GM15510 (cell line): ENCODE data around the gene PHPT1.

Source experiments
- POLR2A ChIP-seq: IDR thresholded peaks from 3 replicates; pipeline ENCODE4 v1.6.1; 2011; ENCODE audit warnings: borderline replicate concordance; ENCODE audit not compliant: insufficient read length; ENCODE audit errors: extremely low read depth

The PHPT1 gene

DNA sequence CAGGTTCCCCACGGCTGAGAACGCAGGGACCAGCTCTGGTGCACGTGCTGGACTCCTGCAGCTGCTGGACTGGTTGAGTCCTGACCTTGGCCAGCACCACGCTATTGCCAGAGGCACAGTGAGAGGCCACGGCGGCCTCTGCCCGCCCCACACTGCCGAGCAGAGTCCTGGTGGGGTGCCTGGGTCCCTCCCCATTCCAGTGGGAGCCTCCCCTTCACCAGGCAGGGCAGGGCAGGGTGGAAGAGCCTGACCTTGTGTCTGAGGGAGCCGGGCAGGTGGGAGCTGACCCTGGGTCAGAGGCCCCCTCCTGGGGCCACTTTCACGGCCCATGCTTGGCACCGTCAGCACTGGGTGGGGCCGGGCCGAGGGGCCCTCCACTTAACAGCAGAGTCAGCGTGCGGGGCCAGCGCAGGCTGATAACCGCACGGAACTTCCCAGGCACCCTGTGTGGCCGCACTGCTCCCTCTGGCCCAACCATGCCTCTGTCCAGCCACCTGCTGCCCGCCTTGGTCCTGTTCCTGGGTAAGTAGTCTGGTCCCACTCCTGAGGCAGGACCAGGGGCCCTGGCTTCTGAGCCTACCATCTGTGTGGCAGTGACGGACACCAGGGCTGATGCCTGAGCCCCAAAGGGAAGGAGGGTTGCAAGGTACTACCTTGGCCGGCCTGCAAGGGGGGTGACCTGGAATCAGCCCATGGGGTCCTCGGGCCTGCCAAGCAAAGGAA is 2.9 kb downstream of the PHPT1 start, which contains the start of gene MAMDC4:
MAMDC4 (plus strand) TSS at position 406 of the 723 bp plus-strand sequence; CDS start at position 477, 71 bp downstream.
- no peak for TF ChIP-seq POLR2A

DNA sequence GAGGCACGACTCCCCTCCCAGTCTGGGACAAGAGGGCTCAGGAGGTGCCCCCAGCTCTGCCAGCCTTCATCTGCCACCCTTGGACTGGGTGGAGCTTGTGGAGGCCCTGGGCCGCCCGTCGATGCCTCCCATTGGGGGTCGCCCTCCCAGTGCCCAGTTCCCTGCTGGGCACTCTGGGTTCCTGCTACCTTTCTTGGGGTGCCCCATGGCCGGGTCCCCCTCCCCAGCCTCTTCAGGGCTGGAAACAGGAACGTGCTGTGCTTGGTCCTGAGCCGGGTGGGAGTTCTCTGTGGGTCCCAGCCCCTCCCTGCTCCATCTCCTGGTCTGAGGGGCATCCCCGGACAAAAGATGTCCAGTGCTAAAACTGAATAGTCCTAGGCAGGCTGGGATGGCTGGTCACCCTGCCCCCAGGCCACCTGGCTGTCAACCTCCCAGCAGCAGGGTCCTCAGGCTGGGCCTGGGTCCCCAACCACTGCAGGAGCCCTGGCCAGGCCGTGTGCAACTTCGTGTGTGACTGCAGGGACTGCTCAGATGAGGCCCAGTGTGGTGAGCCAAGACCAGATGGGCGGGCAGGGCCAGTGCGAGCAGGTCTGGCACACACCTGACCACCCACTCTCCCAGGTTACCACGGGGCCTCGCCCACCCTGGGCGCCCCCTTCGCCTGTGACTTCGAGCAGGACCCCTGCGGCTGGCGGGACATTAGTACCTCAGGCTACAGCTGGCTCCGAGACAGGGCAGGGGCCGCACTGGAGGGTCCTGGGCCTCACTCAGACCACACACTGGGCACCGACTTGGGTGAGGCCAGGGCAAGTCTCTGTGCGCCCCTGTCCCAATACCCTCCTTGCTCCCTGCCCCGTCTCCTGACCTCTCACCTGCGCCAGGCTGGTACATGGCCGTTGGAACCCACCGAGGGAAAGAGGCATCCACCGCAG is 3.7 kb downstream of the PHPT1 start:
- no peak for TF ChIP-seq POLR2A

DNA sequence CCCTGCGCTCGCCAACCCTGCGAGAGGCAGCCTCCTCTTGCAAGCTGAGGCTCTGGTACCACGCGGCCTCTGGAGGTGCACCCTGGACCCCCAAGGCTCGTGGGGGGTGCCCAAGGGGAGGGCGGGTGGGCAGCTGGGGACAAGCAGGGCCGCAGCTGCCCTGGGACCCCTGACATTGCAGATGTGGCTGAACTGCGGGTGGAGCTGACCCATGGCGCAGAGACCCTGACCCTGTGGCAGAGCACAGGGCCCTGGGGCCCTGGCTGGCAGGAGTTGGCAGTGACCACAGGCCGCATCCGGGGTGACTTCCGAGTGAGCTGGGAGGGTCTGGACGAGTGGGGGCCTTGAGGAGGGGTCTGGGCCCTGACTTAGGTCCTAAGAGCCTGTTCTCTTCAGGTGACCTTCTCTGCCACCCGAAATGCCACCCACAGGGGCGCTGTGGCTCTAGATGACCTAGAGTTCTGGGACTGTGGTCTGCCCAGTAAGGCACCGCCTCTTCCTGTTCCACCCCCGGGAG is 4.4 kb downstream of the PHPT1 start:
- TF ChIP-seq POLR2A = no peak

DNA sequence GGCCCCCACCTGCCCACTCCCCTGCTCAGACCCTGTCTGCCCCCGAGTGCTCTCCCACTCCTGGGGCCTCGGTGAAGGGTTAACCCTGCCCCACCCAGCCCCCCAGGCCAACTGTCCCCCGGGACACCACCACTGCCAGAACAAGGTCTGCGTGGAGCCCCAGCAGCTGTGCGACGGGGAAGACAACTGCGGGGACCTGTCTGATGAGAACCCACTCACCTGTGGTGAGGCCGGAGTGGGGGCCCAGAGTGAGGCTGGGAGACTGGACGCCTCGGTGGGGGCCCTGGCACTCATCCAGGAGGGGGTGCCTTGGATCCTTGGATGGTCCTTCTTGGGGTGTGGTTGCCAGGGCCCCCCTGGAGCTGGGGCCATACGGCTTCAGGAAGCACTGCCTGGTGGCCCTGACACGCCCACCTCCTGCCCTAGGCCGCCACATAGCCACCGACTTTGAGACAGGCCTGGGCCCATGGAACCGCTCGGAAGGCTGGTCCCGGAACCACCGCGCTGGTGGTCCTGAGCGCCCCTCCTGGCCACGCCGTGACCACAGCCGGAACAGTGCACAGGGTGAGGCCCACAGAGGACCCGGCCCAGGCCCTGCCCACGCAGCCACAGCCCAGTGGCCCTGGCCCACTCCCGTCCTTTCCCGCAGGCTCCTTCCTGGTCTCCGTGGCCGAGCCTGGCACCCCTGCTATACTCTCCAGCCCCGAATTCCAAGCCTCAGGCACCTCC is 5.1 kb downstream of the PHPT1 start:
- TF ChIP-seq POLR2A = no peak

DNA sequence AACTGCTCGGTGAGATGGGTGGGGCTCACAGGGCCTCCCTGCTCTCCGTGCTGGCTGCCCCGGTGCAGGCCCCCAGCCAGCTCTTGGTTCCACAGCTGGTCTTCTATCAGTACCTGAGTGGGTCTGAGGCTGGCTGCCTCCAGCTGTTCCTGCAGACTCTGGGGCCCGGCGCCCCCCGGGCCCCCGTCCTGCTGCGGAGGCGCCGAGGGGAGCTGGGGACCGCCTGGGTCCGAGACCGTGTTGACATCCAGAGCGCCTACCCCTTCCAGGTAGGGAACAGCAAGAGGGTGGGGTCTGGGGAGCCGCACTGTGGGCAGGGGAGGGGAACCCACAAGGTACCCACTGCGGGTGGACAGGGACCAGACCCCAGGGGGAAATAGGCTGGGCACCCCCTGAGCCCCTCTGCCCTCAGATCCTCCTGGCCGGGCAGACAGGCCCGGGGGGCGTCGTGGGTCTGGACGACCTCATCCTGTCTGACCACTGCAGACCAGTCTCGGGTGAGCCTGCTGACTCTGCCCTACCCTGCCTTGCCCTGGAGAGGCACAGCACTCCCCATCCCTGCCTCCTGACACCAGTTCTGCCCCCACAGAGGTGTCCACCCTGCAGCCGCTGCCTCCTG is 5.7 kb downstream of the PHPT1 start:
- TF ChIP-seq POLR2A = no peak

DNA sequence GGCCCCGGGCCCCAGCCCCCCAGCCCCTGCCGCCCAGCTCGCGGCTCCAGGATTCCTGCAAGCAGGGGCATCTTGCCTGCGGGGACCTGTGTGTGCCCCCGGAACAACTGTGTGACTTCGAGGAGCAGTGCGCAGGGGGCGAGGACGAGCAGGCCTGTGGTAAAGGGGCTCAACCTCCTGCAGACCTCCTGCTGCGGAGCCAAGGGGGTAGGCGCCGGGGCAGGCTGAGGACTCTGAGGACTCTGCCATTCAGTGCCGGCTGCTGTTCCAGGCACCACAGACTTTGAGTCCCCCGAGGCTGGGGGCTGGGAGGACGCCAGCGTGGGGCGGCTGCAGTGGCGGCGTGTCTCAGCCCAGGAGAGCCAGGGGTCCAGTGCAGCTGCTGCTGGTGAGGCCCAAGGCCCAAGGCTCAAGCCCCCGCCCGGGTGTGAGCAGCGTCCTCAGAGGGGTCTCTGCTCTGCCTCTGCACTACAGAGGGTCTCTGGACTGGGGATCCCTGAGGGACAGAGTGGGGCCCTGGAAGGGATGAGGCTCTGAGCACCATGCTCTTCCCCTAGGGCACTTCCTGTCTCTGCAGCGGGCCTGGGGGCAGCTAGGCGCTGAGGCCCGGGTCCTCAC is 6.4 kb downstream of the PHPT1 start:
- TF ChIP-seq POLR2A = no peak

DNA sequence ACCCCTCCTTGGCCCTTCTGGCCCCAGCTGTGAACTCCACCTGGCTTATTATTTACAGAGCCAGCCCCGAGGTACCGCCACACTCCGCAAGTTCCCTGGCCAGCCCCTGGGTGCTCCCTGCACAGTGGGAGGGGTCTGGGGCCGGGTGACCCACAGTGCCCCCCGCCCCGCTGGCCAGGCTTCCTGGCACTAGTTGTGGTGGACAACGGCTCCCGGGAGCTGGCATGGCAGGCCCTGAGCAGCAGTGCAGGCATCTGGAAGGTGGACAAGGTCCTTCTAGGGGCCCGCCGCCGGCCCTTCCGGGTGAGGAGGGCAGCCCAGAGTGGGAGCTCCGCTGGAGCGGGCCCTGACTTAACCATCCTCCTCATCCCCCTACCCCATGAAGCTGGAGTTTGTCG is 6.9 kb downstream of the PHPT1 start:
- TF ChIP-seq POLR2A = no peak

DNA sequence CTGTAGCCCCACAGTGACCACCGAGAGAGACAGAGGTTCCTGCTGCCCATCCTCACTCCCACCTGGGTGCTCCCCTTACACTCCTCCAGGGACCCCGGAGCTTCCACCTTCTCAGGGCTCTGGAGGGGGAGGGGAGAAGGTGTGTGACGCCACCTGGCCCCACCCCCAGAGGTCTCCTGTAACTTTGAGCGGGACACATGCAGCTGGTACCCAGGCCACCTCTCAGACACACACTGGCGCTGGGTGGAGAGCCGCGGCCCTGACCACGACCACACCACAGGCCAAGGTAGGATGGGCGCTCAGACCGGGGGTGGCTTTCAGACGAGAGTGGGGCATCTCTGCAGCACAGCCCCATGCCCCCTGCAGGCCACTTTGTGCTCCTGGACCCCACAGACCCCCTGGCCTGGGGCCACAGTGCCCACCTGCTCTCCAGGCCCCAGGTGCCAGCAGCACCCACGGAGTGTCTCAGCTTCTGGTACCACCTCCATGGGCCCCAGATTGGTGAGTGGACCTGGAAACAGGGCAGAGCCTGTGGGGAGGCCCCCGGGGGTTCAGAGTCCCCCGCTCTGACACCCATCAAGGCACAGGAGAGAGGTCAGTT is 7.4 kb downstream of the PHPT1 start:
- TF ChIP-seq POLR2A = no peak

DNA sequence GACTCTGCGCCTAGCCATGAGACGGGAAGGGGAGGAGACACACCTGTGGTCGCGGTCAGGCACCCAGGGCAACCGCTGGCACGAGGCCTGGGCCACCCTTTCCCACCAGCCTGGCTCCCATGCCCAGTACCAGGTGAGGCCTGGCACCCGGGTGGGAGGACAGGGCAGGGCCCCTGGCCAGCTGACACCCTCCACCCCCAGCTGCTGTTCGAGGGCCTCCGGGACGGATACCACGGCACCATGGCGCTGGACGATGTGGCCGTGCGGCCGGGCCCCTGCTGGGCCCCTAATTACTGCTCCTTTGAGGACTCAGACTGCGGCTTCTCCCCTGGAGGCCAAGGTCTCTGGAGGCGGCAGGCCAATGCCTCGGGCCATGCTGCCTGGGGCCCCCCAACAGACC is 8.0 kb downstream of the PHPT1 start:
- TF ChIP-seq POLR2A = no peak

DNA sequence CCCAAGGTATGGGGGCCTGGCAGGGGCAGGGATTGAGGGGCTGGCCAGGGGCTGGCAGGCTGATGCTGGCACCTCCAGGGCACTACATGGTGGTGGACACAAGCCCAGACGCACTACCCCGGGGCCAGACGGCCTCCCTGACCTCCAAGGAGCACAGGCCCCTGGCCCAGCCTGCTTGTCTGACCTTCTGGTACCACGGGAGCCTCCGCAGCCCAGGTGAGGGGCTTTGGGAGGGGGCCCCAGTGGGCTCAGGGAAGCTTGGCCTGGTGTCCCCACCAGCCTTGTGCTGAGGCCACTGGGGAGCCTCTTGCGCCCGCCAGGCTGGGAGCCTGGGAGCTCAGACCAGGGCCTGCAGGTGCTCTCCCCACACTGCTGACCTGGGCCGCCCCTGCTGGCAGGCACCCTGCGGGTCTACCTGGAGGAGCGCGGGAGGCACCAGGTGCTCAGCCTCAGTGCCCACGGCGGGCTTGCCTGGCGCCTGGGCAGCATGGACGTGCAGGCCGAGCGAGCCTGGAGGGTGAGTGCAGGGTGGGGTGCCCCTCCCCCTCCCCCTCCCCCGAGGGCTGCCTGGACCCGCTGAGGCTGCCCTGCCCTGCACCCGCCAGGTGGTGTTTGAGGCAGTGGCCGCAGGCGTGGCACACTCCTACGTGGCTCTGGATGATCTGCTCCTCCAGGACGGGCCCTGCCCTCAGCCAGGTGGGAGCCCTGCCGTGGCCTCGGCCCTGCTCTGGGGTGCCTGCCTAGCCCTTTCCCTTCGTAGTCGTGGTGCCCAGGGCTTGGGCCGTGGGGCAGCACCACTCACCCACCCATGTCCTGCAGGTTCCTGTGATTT is 8.6 kb downstream of the PHPT1 start:
- TF ChIP-seq POLR2A = peak; percentile 8

DNA sequence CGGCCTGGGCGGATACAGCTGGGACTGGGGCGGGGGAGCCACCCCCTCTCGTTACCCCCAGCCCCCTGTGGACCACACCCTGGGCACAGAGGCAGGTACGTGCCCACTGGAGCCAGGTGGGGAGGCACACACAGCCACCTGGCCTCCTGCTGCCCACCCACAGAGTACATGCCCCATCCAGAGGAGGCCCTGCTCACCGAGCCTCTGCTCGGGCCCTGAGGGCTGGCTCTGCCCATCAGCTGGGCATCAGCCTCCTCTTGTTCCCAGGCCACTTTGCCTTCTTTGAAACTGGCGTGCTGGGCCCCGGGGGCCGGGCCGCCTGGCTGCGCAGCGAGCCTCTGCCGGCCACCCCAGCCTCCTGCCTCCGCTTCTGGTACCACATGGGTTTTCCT is 9.2 kb downstream of the PHPT1 start:
- TF ChIP-seq POLR2A = no peak

DNA sequence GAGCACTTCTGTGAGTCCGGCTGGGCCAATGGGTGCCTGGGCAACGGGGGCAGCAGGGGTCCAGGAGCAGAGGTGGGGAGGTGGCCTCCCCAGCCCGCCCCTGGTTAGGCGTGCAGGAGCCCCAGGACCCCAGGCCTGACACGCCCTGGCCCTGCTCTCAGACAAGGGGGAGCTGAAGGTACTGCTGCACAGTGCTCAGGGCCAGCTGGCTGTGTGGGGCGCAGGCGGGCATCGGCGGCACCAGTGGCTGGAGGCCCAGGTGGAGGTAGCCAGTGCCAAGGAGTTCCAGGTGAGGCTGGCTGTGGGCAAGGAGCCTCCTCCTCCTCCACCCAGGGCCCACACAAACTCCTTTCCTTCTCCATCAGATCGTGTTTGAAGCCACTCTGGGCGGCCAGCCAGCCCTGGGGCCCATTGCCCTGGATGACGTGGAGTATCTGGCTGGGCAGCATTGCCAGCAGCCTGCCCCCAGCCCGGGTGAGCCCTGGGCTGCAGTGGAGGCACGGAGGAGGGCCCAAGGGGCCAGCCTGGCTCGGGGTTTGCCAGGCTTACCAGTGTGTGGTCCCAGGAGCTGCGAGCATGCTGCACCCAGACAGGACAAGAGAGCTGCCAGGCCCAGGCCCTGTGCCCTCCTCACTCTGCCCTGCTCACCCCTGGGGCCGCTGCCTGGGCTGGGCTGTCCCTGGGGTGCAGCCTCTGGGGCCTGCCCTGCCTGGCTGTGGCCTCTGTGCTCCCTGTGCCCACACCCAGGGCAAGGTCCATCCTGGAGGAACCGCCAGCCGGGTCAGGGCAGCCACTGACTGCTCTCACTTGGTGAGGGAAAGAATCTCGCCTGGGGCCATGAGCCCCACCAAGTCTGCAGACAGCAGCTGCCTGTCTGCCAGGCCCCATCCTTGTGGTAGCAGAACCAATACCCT is 9.9 kb downstream of the PHPT1 start:
- TF ChIP-seq POLR2A = no peak
